Hepatic stellate cell (primary cell): ENCODE results near the gene LDLR.
A peak's percentile ranks its signal among the peaks of the same experiment; 100 is the strongest.
"Not testable (repeated sequence)": the region's sequence is repeated elsewhere in the genome, so short reads cannot be mapped to it uniquely, and the experiment has no call there.

ENCODE experiments used
- DNase-seq: peaks from one replicate; pipeline ENCODE4 v3.0.0; 2011; ENCODE audit warnings: low spot score

Gene LDLR

DNA sequence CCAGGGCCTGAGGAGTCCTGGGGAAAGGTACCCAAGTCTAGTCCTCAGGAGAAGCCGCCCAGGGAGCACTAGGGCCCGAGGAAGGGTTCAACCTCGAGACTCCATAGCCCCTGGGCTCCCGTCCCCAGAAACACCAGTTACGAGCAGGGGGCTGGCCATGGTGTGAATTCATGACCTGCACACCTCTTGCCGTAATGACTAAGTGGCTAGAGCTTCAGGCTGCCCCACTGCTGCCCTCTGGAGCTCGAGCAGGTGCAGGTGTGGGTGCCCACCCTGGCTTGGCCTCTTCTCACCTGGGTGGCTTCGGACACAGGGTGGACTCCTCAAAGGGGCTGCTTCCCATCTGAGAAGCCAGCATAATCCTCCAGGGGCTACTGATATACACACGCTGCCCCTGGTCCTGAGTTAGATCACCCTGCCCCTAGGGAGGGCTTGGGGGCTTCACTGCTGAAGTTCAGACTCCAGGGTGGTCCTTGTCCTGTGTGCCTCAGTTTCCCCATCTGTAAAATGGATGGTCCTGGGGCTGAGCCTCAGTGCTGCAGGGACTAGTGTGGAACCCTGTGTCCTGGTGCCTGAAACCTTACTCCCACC, 52.8 kb downstream of the LDLR start:
- no peak for DNase-seq

DNA sequence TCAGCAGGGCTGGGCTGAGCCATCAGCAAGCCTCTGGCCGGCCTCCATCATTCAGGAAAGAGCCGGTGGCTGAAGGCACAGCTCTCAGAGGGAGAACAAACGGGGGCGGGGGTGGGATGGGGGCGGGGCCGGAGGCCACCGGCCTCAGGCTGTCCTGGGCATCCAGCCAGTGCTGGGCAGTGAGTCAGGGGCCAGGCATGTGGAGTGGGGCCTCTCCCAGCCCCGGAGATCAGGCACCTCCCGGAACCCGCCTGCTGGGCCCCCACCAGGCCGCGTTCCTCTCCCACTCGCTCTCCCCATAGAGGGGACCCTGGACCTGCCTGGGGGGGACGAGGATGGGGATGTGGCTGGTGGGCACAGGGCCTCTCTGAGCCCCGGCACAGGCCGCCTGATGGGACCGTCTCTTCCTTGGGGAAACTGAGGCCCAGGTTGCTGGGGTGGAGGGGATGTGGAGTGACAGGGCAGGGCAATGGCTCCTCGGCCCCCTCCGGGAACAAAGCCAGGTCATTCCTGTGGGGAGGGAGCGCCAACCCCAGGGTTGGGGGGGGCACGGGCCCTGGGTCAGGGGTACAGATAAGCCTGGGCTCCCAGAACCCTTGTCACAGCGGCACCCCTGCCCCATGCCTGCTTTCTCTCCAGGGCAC, 53.4 kb downstream of the LDLR start:
- DNase-seq: peak; percentile 96

DNA sequence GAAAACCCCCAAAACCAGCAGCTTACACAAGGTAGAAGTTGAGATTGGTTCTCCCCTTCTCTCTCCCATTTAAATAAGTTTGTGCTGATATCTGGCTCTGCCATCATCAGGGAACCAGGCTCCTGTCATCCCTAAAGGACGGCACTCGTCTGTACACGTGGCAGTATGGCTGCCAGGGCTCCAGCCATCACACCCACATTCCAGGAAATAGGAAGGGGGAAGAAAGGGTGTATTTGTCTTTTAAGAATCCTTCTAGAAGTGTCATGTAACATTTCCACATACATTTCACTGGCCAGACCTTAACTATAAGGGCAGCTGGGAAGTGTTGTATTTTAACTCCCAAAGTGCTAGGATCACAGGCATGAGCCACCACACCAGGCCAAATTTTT, 56.3 kb downstream of the LDLR start:
- DNase-seq: no peak

DNA sequence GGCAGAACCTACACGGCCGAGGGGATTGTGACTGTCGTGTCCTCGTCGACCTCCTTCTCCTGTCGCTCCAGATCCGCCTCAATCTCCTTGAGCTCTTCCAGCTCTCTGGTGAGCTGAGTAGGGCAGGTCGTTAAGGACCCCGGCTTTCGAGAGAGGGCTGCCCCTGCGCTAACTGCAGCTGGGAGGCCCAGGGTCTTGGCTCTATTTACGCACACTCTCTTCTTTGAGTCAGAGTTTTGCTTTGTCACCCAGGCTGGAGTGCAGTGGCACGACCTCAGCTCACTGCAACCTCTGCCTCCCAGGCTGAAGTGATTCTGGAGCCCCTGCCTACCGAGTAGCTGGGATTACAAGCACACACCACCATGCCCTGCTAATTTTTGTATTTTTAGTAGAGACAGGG, 58.7 kb downstream of the LDLR start:
- no peak for DNase-seq

DNA sequence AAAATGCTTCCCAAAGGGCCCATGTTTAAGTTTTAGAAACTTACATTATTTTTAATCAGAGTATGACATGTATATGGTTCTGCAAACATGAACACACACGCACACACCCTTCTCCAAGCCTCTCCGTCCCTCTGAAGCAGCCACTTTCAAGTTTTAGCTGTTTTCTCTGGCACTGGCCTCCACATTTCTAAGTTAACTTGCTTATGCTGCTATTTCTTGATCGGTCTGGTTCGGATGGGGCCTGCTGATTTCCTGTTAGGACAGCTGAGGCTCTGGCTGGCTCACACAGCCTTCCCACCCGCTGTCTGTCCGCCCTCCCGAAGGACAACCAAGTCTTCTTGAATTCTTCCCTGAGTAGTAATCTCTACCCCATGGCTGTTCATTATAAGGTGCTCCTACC, 61.9 kb downstream of the LDLR start:
- DNase-seq: no peak

DNA sequence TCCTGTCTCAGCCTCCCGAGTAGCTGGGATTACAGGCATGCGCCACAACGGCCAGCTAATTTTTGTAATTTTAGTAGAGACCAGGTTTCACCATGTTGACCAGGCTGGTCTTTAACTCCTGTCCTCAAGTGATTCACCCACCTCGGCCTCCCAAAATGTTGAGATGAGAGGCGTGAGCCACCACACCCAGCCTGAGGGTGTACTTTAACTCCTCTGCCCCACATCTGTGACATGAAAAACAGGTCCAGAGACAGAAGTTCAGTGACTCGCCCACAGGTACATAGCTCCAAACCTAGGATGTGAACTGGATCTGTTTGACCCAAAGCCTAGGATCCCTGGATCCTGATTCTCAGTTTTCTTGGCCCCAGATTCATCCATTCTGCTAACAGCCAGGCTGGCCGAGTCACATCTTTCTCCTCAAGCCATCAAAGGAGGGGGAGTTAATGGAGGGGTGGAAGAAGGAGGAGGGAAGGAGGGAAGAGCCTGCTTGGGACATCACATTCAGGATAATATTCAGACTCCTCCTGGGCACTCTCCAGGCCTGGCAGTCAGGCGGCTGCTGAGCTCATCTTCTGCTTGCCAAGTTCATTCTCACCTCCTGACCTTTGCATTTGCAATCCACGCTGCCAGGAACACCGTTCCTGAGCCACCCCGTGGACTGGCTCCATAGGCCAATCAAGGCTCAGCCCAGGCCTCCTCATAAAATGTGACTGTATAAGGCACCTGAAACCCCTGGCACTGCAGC, 63.2 kb downstream of the LDLR start:
- DNase-seq: peak; percentile 43

DNA sequence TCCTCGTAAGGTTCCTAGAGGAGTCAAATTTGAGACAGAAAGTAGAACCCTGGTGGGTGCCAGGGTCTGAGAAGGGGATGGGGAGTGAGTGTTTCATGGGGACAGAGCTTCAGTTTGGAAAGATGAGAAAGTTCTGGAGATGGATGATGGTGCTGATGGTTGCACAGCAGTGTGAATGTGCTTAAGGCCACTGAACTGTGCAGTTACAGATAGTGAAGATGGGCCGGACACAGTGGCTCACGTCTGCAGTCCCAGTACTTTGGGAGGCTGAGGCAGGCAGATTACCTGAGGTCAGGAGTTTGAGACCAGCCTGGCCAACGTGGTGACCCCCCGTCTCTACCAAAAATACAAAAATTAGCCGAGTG, 65.4 kb downstream of the LDLR start:
- no peak for DNase-seq

DNA sequence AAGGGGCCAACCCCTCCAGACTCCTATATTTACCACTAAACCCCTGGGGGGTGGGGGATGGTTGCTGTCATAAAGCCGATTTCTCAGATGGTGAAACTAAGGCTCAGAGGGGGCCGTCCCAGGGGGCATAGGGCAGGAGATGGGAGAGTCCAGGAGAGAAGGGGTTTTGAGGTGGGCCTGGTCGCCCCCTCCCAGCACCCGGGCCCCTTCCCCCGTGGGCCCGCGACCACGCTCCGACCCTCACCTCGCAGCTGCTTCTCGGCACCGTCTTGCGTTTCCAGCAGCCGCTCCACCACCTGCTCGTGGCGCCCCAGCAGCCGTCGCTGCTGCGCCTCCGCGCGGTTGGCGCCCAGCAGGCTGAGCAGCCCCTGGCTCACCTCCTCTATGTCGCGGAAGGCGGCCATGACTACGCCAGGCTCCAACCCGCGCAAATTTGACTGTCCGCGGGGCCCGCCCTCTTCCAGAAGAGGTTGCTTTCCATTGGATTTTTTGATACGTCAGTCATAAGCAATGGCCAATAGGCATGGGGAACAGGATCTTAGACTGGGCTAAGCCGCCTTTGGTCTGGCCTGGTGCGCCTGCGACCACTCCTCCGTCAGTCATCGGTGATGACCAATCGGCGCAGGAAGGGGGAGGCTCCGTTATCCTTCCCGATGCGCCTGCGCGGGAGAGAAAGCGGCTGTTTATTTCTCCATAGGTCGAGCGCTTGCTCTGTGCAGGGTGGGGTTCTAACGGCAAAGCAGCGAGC, 66.3 kb downstream of the LDLR start, which contains the start of gene SPC24:
Gene SPC24, minus strand, starts transcription at position 410 of the 748 bp plus-strand sequence. Its CDS starts 6 bp downstream, at position 404.
- peak; percentile 100 for DNase-seq

DNA sequence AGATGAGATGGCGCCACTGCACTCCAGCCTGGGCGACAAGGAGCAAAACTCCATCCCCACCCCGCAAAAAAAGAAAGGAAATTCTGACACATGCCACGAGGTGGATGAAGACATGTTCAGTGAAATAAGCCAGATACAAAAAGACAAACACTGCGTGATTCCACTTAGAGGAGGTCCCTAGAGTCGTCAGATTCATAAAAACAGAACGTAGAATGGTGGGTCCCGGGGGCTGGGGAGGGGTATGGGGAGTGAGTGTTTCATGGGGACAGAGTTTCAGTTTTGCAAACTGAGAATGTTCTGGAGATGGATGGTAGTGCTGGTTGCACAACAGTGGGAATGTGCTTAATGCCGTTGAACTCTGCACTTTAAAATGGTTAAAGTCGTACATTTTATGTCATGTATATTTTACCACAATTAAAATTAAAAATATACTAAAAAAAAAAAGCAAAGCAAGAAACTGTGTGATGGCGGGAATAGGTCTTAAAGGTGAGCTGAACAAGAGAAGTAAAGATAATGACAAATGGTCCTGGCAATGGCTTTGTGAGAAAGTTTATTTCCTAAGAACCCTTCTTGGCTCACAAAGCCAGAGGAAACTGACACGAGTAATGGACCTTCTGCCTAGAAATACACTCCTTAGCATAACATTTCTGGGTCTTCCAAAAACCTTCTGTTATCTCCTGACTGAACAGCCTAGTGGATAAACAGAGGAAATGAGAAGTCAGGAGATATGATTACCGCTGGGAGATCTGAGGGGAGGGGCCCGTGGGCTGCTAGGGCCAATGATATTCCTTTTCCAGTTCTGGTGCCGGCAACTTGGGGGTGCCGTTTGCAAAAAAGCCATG, 70.6 kb downstream of the LDLR start:
- DNase-seq: peak; percentile 63

DNA sequence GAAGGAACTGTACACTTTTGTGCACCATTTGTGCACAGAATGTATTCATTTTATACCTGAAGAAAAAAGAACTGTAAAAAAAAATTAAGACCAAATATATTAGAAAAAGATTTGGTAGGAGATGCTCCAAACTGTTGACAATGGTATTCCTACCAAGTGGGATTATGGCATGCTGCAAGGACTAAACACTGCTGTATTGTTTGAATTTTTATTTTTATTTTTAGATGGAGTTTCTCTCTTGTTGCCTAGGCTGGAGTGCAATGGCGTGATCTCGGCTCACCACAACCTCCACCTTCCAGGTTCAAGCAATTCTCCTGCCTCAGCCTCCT, 71.1 kb downstream of the LDLR start:
- not testable (repeated sequence) for DNase-seq

DNA sequence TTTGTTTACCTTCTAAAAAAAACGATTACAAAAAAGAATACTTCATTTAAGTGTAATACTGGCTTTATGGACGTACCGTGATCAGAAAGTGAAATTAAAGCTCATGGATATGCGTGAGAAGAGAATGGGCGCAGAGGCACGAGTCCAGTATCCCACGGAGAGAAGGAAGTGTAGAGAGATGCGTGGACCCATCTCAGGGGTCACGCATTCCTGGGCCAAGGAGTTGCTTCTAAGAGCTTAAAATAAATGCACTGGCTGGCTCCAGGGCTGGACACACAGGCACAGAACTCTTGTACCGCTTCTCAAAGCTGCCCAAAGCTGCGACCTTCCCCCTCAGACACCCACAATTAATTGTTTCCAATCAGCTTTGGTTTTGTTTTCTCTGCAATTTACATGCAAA, 75.0 kb downstream of the LDLR start:
- DNase-seq: no peak

DNA sequence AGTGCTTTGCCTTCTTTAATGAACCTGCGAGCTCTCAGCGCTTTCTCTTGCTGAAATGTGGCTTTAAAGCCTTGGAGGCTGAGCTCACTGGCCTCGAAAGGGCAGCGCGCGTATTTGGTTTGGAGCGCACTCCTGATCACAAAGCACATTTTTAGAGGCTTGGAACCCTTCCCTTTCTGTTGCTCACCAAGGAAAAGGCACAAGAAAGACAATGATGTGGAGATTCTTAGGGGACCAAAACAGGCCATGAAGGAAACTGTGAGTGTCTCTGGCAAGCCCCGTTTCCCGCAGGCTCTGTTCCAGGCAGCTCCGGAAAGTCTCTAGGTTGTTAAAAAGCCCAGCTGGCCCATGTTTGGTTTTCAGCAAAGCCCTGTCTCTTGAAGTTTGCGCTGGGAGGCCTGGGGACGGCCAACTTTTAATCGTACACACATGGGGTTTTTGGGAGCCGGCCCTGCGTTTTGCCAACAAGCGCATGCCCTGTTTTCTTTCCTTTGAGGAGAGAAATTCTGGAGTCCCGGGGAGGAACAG, 75.7 kb downstream of the LDLR start:
- DNase-seq: no peak

DNA sequence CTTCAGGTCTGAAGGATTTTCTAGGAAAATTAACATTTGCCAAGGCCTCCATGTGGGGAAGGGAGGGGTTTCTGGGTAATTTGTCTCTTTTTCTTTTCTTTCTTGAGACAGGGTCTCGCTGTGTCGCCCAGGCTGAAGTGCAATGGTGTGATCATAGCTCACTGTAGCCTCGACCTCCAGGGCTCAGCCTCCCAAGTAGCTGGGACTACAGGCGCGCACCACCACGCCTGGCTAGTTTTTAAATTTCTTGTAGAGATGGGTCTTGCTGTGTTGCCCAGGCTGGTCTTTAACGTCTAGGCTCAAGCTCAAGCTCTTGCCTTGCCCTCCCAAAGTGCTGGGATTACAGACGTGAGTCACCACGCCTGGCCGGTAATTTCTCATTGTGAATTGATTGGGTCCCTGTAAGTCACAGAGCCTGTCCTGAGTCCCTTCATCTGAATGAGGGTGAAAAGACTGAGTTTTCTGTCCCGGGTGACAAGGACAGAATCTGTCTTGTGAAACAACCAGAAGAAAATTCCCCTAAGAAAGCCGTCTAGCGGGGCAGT, 76.3 kb downstream of the LDLR start:
- DNase-seq: no peak

DNA sequence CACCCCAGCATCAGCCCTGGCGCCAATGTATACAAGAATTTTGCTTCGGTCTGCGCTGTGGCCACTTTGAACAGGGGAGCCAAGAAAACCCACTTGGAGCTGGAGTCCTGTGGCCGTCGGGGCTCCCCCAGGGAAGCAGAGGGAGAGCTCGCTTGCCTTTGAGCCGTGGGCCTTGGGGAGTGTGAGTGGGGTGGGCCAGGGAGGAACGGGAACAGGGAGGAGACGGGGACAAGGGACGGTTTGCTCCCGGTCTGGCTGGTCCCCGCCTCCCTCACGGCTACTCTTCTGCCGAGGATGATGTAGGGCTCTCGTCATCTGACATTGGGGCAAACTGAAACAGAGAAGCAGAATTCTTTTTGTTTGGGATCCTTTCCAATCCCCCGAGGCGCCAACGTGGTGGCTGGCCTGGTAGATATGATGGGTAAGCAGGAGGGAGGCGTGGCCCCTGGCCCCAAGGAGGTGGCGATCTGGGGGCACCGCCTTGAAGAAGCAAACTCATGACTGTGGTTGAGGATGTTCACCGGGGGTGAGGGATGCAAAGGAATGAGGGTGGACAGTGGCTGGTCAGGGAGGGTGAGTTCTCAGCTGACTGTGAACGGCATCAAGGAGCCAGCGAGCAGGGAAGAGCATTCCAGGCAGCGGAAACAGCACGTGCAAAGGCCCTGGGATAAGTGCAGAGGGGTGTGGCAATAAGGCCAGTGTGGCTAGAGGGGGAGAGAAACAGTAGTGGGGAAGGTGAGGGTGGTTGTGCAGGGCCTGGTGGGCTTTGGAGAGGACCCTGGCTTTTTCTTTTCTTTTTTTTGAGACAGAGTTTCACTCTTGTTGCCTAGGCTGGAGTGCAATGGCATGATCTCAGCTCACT, 77.2 kb downstream of the LDLR start:
- no peak for DNase-seq

DNA sequence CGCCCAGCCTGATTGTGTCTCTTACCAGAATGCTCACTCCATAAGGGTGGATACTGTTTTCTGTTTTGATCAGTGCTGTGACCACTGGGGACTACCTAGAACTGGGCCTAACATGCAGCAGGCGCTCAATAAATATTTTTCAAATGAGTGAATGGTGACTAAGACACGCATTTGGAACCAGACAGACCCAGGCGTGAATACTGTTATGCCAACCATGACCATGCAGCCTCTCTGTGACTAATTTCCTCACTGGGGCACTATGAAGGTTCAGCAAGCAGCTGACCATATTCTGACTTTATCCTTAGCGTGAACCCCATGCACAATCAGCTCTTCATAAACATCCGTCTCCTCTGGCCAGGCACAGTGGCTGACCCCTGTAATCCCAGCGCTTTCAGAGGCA, 79.3 kb downstream of the LDLR start:
- DNase-seq: peak; percentile 95

DNA sequence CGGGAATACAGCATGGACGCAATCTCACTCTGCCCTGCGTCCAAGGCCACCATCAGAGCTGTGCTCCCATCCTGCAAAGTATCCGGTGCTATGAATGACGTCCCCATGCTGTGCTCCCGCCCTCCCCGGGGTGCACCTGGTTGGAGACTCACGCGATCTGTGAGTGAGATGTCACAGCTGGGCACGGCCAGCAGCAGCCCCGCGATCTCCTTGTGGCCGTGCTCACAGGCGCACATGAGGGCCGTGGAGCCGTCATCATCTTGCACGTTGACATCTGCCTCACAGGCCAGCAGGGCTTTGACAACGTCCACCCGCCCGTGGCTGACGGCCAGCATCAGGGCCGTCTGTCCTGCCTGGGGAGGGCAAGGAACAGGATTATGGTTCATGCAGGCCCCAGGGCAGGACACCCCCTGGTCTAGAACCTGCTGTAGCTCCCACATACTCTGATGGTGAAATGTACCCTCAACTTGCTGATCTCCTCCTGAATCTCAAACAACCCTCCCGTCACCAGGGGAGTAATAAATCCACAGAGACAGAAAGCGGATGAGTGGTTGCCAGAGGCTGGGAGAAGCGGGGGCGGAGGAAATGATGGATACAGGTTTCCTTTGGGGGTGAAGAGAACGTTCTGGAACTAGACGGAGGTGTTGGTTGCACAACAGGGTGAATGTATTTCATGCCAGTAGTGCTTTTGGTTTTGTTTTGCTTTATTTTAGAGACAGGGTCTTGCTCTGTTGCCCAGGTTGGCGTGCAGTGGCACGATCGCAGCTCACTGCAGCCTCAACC, 80.8 kb downstream of the LDLR start:
- DNase-seq: no peak

DNA sequence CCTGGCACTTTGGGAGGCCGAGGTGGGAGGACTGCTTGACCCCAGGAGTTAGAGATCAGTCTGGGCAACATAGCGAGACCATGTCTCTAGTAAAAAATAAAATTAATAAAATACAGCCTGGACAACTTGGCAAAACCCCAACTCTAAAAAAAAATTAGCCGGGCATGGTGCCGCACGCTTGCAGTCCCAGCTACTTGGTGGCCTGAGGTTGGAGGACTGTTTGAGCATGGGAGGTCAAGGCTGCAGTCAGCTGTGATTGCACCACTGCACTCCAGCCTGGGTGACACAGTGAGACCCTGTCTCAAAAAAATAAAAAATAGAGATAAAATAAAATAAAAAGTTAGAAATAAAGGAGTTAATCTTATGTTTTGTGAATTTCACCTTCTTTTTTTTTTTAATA, 81.9 kb downstream of the LDLR start:
- no peak for DNase-seq

DNA sequence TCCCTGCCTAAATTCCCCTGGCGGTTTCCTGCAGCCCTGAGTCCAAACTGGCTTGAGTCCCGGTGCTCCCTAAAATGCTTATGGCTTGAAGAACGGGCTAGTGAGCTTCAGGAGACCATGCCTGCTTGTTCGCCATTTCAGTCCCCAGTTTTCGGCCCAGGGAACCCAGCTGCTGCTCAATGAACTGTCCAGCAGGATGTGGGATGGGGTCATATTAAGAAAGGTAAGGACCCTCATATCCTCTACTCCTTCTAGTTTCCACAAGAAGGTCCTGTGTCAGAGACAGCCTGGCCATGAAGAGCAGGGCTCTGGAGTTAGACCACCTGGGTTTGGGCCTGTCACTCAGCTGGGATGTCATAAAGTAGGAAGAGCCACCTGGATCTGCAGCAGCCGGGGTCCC, 83.3 kb downstream of the LDLR start:
- DNase-seq: no peak

DNA sequence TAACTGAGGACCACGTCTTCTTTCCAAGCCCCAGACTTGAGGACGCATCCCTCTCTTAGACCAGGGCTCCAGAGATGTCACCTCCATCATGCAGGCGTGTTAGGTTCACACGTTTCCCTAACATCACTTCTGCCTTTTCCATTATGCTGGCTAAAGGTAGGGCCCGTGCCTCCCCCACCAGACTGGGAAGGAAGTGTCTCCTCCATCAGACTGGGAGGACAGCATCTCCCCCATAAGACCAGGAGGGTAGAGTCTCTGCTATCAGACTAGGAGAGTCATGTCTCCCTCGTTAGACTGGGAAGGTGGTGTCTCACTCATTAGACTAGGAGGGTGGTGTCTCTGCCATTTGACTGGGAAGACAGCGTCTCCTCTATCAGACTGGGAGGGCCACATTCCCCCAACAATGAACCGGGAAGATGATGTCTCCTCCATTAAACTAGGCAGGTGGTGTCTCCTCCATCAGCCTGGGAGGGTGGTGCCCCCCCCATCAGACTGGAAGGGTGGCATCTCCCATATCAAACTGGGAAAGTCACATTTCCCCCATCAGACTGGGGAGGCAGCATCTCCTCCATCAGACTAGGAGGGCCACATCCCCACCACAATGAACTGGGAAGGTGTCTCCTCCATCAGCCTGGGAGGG, 84.4 kb downstream of the LDLR start:
- DNase-seq: no peak
